K562 (cell line): ENCODE data around the gene SULT1B1. TPM values are rescaled to one million over a fixed set of nuclear protein-coding genes. Genes with fewer than 3 reads are reported as not detected.

Experiments
- ATAC-seq: fragments of 200-7000 bp; cut with Tn5 transposase; 3 replicates; pipeline ENCODE4 v1.9.1; 2020; ENCODE audit warnings: moderate library complexity
- BruUV-seq: library from RNA; stranded (reverse); fragments of 400-500 nt; replicated peaks from 2 replicates; lab custom pipeline; 2021; lab: Mats Ljungman, UMichigan
- CTCF ChIA-PET: fragments of 300-600 bp; formaldehyde crosslinking; extraction: SDS; loops from one replicate; lab custom pipeline; 2021; ENCODE audit warnings: low intra/inter-chr PET ratio; lab: Yijun Ruan, JAX
- POLR2A ChIA-PET: fragments of 300-600, 350-650 bp; sonication (Branson Sonifier 250); formaldehyde crosslinking; extraction: SDS; loops from one replicate; lab custom pipeline; 2021; ENCODE audit warnings: antibody characterized with exemption, inconsistent platforms; lab: Yijun Ruan, JAX
- DNase-seq, 4 experiments: peaks; one replicate each; pipeline versions ENCODE4 v3.0.0 to v3.0.0-alpha.2; 2011 to 2018; ENCODE audit warnings: low spot score in 3 of 4, mixed read lengths in 3 of 4; ENCODE audit errors: extremely low read depth in 1 of 4
- FAIRE-seq: peaks from 2 replicates; lab custom pipeline; 2011; peaks lifted over from hg19 to GRCh38; lab: Jason Lieb, UNC
- H2AFZ ChIP-seq: 2 replicates; pipeline ENCODE4 v1.6.0; 2011; ENCODE audit warnings: low read depth, low read length, control low read depth, inconsistent platforms
- H3K27ac ChIP-seq: fragments of 200-600 bp; 3 replicates; pipeline ENCODE4 v1.8.0; 2011; ENCODE audit warnings: low read depth, mild to moderate bottlenecking, control low read depth, inconsistent platforms, low read length, moderate library complexity, mixed read lengths; ENCODE audit errors: extremely low read depth
- H3K27me3 ChIP-seq, 2 experiments: fragments of 300-600 bp in 1 of 2; 2 replicates in 1 of 2; 3 replicates in 1 of 2; pipeline versions ENCODE4 v1.6.0 to v1.8.0; 2011; ENCODE audit warnings: inconsistent platforms in 2 of 2, low read length in 2 of 2, mild to moderate bottlenecking in 1 of 2, mixed read lengths in 1 of 2, moderate library complexity in 1 of 2; ENCODE audit not compliant: control insufficient read depth in 2 of 2, insufficient read depth in 2 of 2
- H3K36me3 ChIP-seq: fragments of 300-600 bp; 3 replicates; pipeline ENCODE4 v1.8.0; 2011; ENCODE audit warnings: mild to moderate bottlenecking, low read length, inconsistent platforms; ENCODE audit not compliant: control insufficient read depth, insufficient read depth
- H3K4me1 ChIP-seq, 2 experiments: fragments of 200-600 bp in 1 of 2; replicated peaks in 1 of 2; 2 replicates in 1 of 2; 3 replicates in 1 of 2; pipeline versions ENCODE4 v1.5.1 to v1.8.0; 2011; ENCODE audit warnings: inconsistent platforms in 2 of 2, low read length in 2 of 2, mild to moderate bottlenecking in 1 of 2, mixed read lengths in 1 of 2, moderate library complexity in 1 of 2; ENCODE audit not compliant: control insufficient read depth in 2 of 2, insufficient read depth in 2 of 2
- H3K4me2 ChIP-seq: 2 replicates; pipeline ENCODE4 v1.6.1; 2011; ENCODE audit warnings: low read length, control low read depth, inconsistent platforms, mixed read lengths; ENCODE audit not compliant: insufficient read depth
- H3K4me3 ChIP-seq: fragments of 200-600 bp; sonication (generic), shearing (Covaris generic); 2 replicates; pipeline ENCODE4 v1.5.1; 2016; ENCODE audit warnings: control low read depth, inconsistent platforms
- H3K79me2 ChIP-seq: fragments of 200-600 bp; 3 replicates; pipeline ENCODE4 v1.8.0; 2011; ENCODE audit warnings: low read length, inconsistent platforms; ENCODE audit not compliant: control insufficient read depth, insufficient read depth
- H3K9ac ChIP-seq, 2 experiments: 2 replicates each; pipeline versions ENCODE4 v1.6.0 to v1.6.1; 2011; ENCODE audit warnings: low read depth in 2 of 2, low read length in 2 of 2, control low read depth in 1 of 2, inconsistent platforms in 1 of 2, mild to moderate bottlenecking in 1 of 2, mixed read lengths in 1 of 2; ENCODE audit not compliant: insufficient read depth in 1 of 2
- H3K9me1 ChIP-seq: one replicate; pipeline ENCODE4 v1.6.0; 2011; ENCODE audit warnings: inconsistent platforms, mild to moderate bottlenecking, low read length, moderate library complexity; ENCODE audit not compliant: control insufficient read depth, insufficient read depth
- H3K9me3 ChIP-seq: replicated peaks from 2 replicates; pipeline ENCODE4 v1.5.1; 2011; ENCODE audit warnings: low read depth, low read length, inconsistent platforms; ENCODE audit not compliant: control insufficient read depth, insufficient read depth
- H4K20me1 ChIP-seq: replicated peaks from 2 replicates; pipeline ENCODE4 v1.6.1; 2011; ENCODE audit warnings: low read length, inconsistent platforms, mixed read lengths; ENCODE audit not compliant: control insufficient read depth, insufficient read depth
- BRF1 ChIP-seq: IDR thresholded peaks from 3 replicates; pipeline ENCODE4 v1.6.1; 2011; ENCODE audit warnings: borderline replicate concordance, mild to moderate bottlenecking; ENCODE audit not compliant: insufficient read length; ENCODE audit errors: extremely low read depth
- HMGXB4 ChIP-seq: sonication (generic); formaldehyde crosslinking; IDR thresholded peaks from 2 replicates; pipeline ENCODE4 v1.8.1; 2023; ENCODE audit warnings: mild to moderate bottlenecking, missing genetic modification reagents
- MCM2 ChIP-seq: fragments of 450-650 bp; IDR thresholded peaks from 2 replicates; pipeline ENCODE4 v1.6.1; 2017; ENCODE audit warnings: low read depth, mild to moderate bottlenecking
- MXI1 ChIP-seq: IDR thresholded peaks from 2 replicates; pipeline ENCODE4 v1.6.1; 2011; ENCODE audit warnings: low read depth, mild to moderate bottlenecking, improper control_type of control experiment, low read length
- PTTG1 ChIP-seq: fragments of 450-650 bp; IDR thresholded peaks from 2 replicates; pipeline ENCODE4 v1.6.1; 2016; ENCODE audit warnings: low read depth, mild to moderate bottlenecking, missing genetic modification characterization, missing compliant biosample characterization
- RNF2 ChIP-seq: sonication (generic); IDR thresholded peaks from 2 replicates; pipeline ENCODE4 v1.6.1; 2016
- SP1 ChIP-seq: sonication (generic); formaldehyde crosslinking; IDR thresholded peaks from 2 replicates; pipeline ENCODE4 v1.8.1; 2022; ENCODE audit warnings: mild to moderate bottlenecking, missing genetic modification reagents
- TARDBP ChIP-seq: fragments of 450-650 bp; IDR thresholded peaks from 2 replicates; pipeline ENCODE4 v1.6.1; 2016
- TBL1XR1 ChIP-seq, 2 experiments: IDR thresholded peaks; 2 replicates each; pipeline ENCODE4 v1.6.1; 2012; ENCODE audit warnings: improper control_type of control experiment in 2 of 2, low read length in 2 of 2, mild to moderate bottlenecking in 1 of 2
- ZNF785 ChIP-seq: fragments of 250-450 bp; sonication (Bioruptor Pico); IDR thresholded peaks from 2 replicates; pipeline ENCODE4 v1.4.0; 2020; ENCODE audit warnings: mild to moderate bottlenecking
- WGBS: fragments of 100-300 bp; shearing (Covaris generic); methylation state at CpG from one replicate; pipeline ENCODE4 v1.1.6; 2016; ENCODE audit warnings: low coverage, mixed read lengths; ENCODE audit not compliant: insufficient coverage; ENCODE audit errors: missing lambda C conversion rate; 5-methylcytosine and 5-hydroxymethylcytosine counted together
- in situ Hi-C: fragments of 300-500 bp; cut with MboI; formaldehyde crosslinking; loops from 4 replicates; pipeline ENCODE4 v1.15.0; 2018; ENCODE audit warnings: inconsistent platforms, mixed read lengths
- intact Hi-C: fragments of 100-400 bp; cut with micrococcal nuclease; formaldehyde crosslinking; loops from 2 replicates; pipeline ENCODE4 v1.14.2; 2022
- polyA plus RNA-seq, 8 experiments: library from polyadenylated mRNA; depleted of rRNA in 4 of 8; stranded (reverse) in 5 of 8; unstranded in 3 of 8; fragments of >200 nt; fragmentation: Nextera tagmentation in 2 of 8; fragmentation: Illumina TruSeq in 1 of 8; extraction: Ambion mirVana in 2 of 8; extraction: Trizol in 1 of 8; gene quantifications; 2 replicates each; pipeline versions ENCODE4 v1.2.1 to v1.2.3, GENCODE V29; 2011 to 2014; ENCODE audit warnings: inconsistent platforms in 1 of 8, missing spikeins in 1 of 8
- total RNA-seq, 7 experiments: library from RNA; depleted of rRNA in 6 of 7; stranded (reverse); fragments of >200 nt in 6 of 7; fragmentation: Illumina TruSeq in 2 of 7; extraction: Trizol in 2 of 7; gene quantifications; 2 replicates each; pipeline versions ENCODE4 v1.2.1 to v1.2.3, GENCODE V29; 2011 to 2021; ENCODE audit warnings: low replicate concordance in 1 of 7
- TF ChIP-seq, protein P1 (sequence below): fragments of 450-650 bp; formaldehyde crosslinking; IDR thresholded peaks from 2 replicates; pipeline ENCODE4 v1.4.0; 2022; ENCODE audit warnings: missing genetic modification characterization
- TF ChIP-seq, protein P2 (sequence below), 3 experiments: IDR thresholded peaks in 2 of 3; conservative IDR thresholded peaks in 1 of 3; 2 replicates each; pipeline ENCODE4 v1.5.1; 2011 to 2012; ENCODE audit warnings: low read length in 3 of 3, mild to moderate bottlenecking in 3 of 3, control low read depth in 2 of 3, improper control_type of control experiment in 1 of 3, inconsistent platforms in 1 of 3, low read depth in 1 of 3, mixed read lengths in 1 of 3, moderate library complexity in 1 of 3; ENCODE audit not compliant: insufficient read depth in 2 of 3

SULT1B1 gene
- total and polyA plus RNA-seq, 9 of the 15 experiments (the other 6 are each of a cell fraction or from before 2014, with no cell fraction given) = under 0.01 TPM; not detected in 8

DNA sequence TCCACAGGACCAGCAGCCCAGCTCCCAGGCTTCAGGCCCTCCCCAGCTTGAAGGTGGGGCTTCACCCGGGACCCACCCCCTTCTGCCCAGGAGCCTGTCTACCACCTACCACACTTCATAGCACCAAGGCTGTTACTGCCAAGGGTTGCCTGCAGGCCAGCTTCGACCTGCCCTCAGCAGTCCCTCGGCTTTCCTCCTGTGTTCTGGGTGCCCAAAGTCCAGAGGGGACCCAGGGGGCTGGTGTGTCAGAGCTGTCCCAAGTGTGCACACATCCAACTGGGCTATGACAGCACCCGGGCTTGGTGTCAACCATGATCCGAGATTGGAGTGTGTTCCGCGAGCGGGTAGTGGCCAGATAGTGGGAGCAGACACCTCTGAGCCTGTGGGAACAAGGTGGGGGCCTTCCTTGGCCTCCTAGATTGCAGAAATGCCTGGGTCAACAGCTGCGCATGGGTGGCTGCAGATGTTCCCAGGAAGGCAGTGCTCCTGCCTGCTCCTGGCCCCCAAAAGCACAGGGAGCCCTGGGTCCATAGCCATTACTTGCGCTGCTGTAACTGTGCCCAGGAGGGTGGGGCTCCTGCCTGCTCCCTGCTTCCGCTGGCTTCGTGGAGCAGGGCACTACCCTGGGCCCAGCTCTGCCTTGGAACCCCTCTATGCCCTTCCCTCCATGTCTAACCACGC is 16.8 kb downstream of the SULT1B1 start:
- no peak overlapping the region for H3K9ac ChIP-seq
- in situ Hi-C loops (no loop called here), intact Hi-C loops (no loop called here)
- no TSS peak for BruUV-seq
- no peak for DNase-seq
- H3K9me1 ChIP-seq = no peaks in the 10 kb centered on the region
- H3K27ac ChIP-seq = no peak overlapping the region
- no peaks in the 10 kb centered on the region for H3K27me3 ChIP-seq
- no peaks in the 10 kb centered on the region for H3K36me3 ChIP-seq
- no peak overlapping the region for H2AFZ ChIP-seq
- no peaks in the 10 kb centered on the region for H3K79me2 ChIP-seq
- TF ChIP-seq MCM2 (no peak), ZNF785 (no peak), MXI1 (no peak)
- TF ChIP-seq, protein P1, sequence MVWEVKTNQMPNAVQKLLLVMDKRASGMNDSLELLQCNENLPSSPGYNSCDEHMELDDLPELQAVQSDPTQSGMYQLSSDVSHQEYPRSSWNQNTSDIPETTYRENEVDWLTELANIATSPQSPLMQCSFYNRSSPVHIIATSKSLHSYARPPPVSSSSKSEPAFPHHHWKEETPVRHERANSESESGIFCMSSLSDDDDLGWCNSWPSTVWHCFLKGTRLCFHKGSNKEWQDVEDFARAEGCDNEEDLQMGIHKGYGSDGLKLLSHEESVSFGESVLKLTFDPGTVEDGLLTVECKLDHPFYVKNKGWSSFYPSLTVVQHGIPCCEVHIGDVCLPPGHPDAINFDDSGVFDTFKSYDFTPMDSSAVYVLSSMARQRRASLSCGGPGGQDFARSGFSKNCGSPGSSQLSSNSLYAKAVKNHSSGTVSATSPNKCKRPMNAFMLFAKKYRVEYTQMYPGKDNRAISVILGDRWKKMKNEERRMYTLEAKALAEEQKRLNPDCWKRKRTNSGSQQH (CRISPR knock-in tag) = no peak
- WGBS = 0% methylated on average over 13 of the region's 13 CpGs
- H3K4me3 ChIP-seq = no peak overlapping the region
- no peak overlapping the region for H3K4me2 ChIP-seq
- ChIA-PET POLR2A (no interaction called here), CTCF (no interaction called here)
- no peaks in the 10 kb centered on the region for H4K20me1 ChIP-seq
- H3K9me3 ChIP-seq = no peaks in the 10 kb centered on the region; the same call in 1 of the 2 replicates
- FAIRE-seq = no peak
- no peaks in the 10 kb centered on the region for H3K4me1 ChIP-seq
- ATAC-seq = no peak

GRCh38 chr4:69742596-69742995 is 17.8 kb downstream of the SULT1B1 start:
- H3K27me3 ChIP-seq = no peaks in the 10 kb centered on the region
- ATAC-seq = no peak
- H2AFZ ChIP-seq = no peak overlapping the region
- H3K9me3 ChIP-seq = no peaks in the 10 kb centered on the region; the same call in 1 of the 2 replicates
- H3K4me3 ChIP-seq = no peak overlapping the region
- no peaks in the 10 kb centered on the region for H4K20me1 ChIP-seq
- no TSS peak for BruUV-seq
- DNase-seq = no peak
- CTCF ChIA-PET = no interaction called here
- WGBS = 5% methylated on average over 9 of the region's 9 CpGs
- no peak for FAIRE-seq
- intact Hi-C loops (no loop called here), in situ Hi-C loops (no loop called here)
- H3K9ac ChIP-seq = no peak overlapping the region
- no peaks in the 10 kb centered on the region for H3K79me2 ChIP-seq
- H3K9me1 ChIP-seq = no peaks in the 10 kb centered on the region
- no peaks in the 10 kb centered on the region for H3K4me1 ChIP-seq
- no peak overlapping the region for H3K27ac ChIP-seq
- POLR2A ChIA-PET = no interaction called here
- no peaks in the 10 kb centered on the region for H3K36me3 ChIP-seq
- H3K4me2 ChIP-seq = no peak overlapping the region
- TF ChIP-seq TBL1XR1 (IDR thresholded peaks at IDR 0.05; ENCODE audit: low read length in 2 of 2) (no peak), BRF1 (no peak), SP1 (no peak), TARDBP (no peak), RNF2 (no peak), PTTG1 (tag) (no peak), HMGXB4 (CRISPR knock-in tag) (no peak)
- TF ChIP-seq, protein P2, sequence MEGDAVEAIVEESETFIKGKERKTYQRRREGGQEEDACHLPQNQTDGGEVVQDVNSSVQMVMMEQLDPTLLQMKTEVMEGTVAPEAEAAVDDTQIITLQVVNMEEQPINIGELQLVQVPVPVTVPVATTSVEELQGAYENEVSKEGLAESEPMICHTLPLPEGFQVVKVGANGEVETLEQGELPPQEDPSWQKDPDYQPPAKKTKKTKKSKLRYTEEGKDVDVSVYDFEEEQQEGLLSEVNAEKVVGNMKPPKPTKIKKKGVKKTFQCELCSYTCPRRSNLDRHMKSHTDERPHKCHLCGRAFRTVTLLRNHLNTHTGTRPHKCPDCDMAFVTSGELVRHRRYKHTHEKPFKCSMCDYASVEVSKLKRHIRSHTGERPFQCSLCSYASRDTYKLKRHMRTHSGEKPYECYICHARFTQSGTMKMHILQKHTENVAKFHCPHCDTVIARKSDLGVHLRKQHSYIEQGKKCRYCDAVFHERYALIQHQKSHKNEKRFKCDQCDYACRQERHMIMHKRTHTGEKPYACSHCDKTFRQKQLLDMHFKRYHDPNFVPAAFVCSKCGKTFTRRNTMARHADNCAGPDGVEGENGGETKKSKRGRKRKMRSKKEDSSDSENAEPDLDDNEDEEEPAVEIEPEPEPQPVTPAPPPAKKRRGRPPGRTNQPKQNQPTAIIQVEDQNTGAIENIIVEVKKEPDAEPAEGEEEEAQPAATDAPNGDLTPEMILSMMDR (IDR thresholded peaks at IDR 0.05 in 2 of 3, conservative IDR thresholded peaks at IDR 0.05 in 1 of 3; ENCODE audit: insufficient read depth in 2 of 3, low read depth in 1 of 3, low read length in 3 of 3) = no peak
